Aortic smooth muscle cell (primary cell): ENCODE results near the gene MORN5. TPM values are rescaled to one million over a fixed set of nuclear protein-coding genes. Genes with fewer than 3 reads are reported as not detected.

Experiments
- total RNA-seq: library from RNA; depleted of rRNA; stranded (reverse); fragments of >200 nt; gene quantifications from 2 replicates; pipeline ENCODE4 v1.2.3, GENCODE V29; 2014

The MORN5 gene
- not detected in 2 replicates for total RNA-seq

DNA sequence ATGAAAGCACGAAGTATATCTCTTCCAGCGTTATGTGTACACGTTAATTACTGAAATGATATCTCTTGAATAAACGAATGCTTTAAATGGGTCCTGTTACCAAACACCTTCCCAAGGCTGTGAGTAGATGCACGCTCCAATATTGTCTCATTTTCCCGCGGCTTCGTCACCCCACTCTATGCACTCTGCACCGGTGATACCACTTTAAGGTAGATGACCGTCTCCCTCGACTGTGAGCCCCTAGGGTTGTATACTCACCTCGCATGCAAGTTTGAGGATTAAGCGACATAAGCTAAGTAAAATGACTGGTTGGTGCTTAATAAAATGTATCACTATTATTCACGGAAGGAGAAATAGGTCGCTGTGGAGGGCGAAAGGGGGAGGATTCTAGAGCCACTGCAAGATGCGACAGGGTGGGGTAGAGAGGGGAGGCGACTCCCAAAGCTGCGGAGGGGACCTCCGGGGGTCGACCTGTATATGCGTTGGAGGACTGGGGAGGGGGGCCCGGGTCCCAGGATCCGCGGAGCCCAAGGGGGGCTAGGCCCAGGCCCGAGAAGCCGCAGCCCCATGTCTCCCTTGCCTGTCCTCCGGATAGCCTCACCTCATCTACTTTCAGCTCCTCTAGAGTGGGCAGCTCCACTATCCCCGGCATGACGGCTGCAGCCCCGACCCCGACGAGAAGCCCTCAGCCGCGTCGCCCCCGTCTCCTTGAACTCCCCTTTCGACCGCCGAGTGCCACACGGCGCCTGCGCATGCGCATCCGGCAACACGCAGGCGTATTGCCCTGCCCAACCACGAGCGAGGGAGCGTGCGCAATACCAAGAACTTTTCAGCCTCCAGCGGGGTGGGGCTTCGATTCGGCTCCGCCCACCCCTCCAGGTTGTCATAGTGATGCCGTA is at the start of gene MORN5, which contains the start of gene NDUFA8:
Gene MORN5, plus strand, starts transcription at position 883 of the 899 bp plus-strand sequence. CDS start 65 bp downstream, outside the sequence.
Gene NDUFA8, minus strand, starts transcription at position 754 of the 899 bp plus-strand sequence. Its CDS starts 102 bp downstream, at position 652.

DNA sequence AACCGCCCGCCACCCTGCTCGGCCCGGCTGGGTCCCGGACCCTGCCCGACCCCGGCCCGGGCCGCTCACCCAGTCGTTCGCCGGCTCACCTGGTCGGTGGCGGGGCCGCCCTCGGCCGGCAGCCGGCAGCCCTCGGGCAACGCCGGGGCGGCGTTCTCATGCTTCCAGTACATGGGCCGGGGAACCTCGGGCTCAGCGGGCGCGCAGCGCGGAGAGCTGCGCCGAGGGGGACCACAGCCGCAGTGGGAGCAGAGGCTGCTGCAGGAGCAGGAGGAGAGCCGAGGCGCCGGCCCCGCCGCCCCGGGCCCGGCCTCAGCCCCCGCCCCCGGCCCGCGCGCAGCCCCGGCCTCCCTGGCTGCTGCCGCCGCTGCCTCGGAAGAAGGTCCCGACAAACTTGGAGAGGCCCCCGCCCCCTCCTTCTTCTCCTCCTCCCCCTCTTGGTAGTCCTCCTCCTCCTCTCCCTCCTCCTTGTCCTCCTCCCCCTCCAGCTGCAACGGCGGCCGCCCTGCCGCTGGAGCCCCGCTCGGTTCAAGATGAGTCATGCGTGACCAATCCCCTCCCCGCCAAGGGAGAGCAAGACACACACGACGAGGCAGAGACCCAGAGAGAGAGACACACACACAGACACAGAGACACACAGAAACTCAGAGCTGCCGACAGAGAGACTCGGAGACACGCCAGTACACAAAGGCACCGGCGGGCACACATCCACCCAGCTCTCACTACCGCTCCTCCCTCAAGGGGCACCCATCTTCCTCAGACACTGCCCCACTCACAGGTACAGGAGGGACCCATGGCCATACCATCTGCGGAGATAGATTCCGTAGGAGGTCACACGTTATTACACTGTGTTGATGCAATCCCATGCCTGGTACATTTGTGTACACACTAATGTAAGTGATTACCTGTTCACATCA is 69.1 kb downstream of the MORN5 start, which contains the start of gene LHX6:
Gene LHX6, minus strand, starts transcription at position 390 of the 917 bp plus-strand sequence. Its CDS starts 217 bp downstream, at position 173.

Other genes with a start within 250 kb of the MORN5 start
- gene TTLL11, start 66.6 kb upstream of the MORN5 start, total RNA-seq, result 4.5 and 4.7 TPM in 2 replicates
- gene NDUFA8, start 129 bp upstream of the MORN5 start, total RNA-seq, result 31.5 and 39.6 TPM in 2 replicates
- not detected in 2 replicates for gene LHX6, start 69.0 kb downstream of the MORN5 start, total RNA-seq
- gene RBM18, start 104.9 kb downstream of the MORN5 start, total RNA-seq, result 7.1 and 8.7 TPM in 2 replicates
- gene MRRF, start 105.0 kb downstream of the MORN5 start, total RNA-seq, result 29.1 and 34.5 TPM in 2 replicates
- 38.4 and 138 TPM in 2 replicates for gene PTGS1, start 211.1 kb downstream of the MORN5 start, total RNA-seq